HG03521 (cell line): Measurements from ENCODE around the gene SERINC2.
"Not testable (repeated sequence)": the region's sequence is repeated elsewhere in the genome, so short reads cannot be mapped to it uniquely, and the experiment has no call there.

Experiments
- ATAC-seq: cut with Tn5 transposase; IDR thresholded peaks from one replicate; pipeline ENCODE4 v1.9.1; 2021; ENCODE audit warnings: mild to moderate bottlenecking, moderate library complexity; ENCODE audit not compliant: unreplicated experiment

The SERINC2 gene

GRCh38 chr1:31460027-31460426 lies 47.0 kb downstream of the SERINC2 start:
- ATAC-seq, result no peak

GRCh38 chr1:31467005-31467674 lies 54.1 kb downstream of the SERINC2 start:
- ATAC-seq, result no peak

GRCh38 chr1:31470794-31471315 lies 57.8 kb downstream of the SERINC2 start:
- ATAC-seq, result no peak

GRCh38 chr1:31471452-31472313 lies 58.7 kb downstream of the SERINC2 start:
- ATAC-seq, result not testable (repeated sequence)

- ATAC-seq, result not testable (repeated sequence)
Measured at GRCh38 chr1:31472314-31472651, 59.3 kb downstream of the SERINC2 start.

- not testable (repeated sequence) for ATAC-seq
Measured at GRCh38 chr1:31472673-31473072, 59.7 kb downstream of the SERINC2 start.

GRCh38 chr1:31473508-31473907 lies 60.5 kb downstream of the SERINC2 start:
- not testable (repeated sequence) for ATAC-seq

GRCh38 chr1:31474567-31474966 lies 61.6 kb downstream of the SERINC2 start:
- ATAC-seq, result not testable (repeated sequence)

GRCh38 chr1:31476891-31477846 lies 64.2 kb downstream of the SERINC2 start:
- ATAC-seq, result no peak

GRCh38 chr1:31478167-31478566 lies 65.2 kb downstream of the SERINC2 start:
- ATAC-seq, result no peak

GRCh38 chr1:31479811-31480210 lies 66.8 kb downstream of the SERINC2 start:
- ATAC-seq, result no peak

GRCh38 chr1:31480426-31480825 lies 67.4 kb downstream of the SERINC2 start:
- ATAC-seq, result not testable (repeated sequence)

GRCh38 chr1:31482482-31483011 lies 69.5 kb downstream of the SERINC2 start:
- no peak for ATAC-seq

GRCh38 chr1:31483012-31483946 lies 70.3 kb downstream of the SERINC2 start:
- no peak for ATAC-seq
